HUES6 (cell line): ENCODE results near the gene ERC2.
"Not testable (repeated sequence)": the region's sequence is repeated elsewhere in the genome, so short reads cannot be mapped to it uniquely, and the experiment has no call there.

Experiments used
- H3K27ac ChIP-seq: 2 replicates; pipeline ENCODE4 v1.7.0; 2013; ENCODE audit warnings: low read depth, mild to moderate bottlenecking, low read length, inconsistent platforms
- H3K27me3 ChIP-seq: 2 replicates; pipeline ENCODE4 v1.6.1; 2013; ENCODE audit warnings: low read length; ENCODE audit not compliant: control insufficient read depth, insufficient read depth
- H3K36me3 ChIP-seq: 2 replicates; pipeline ENCODE4 v1.6.1; 2013; ENCODE audit warnings: low read length; ENCODE audit not compliant: control insufficient read depth, insufficient read depth
- H3K4me1 ChIP-seq: 2 replicates; pipeline ENCODE4 v1.6.1; 2013; ENCODE audit warnings: low read length; ENCODE audit not compliant: control insufficient read depth, insufficient read depth
- H3K4me3 ChIP-seq: 2 replicates; pipeline ENCODE4 v1.5.1; 2013; ENCODE audit warnings: low read depth, low read length
- H3K9ac ChIP-seq: one replicate; pipeline ENCODE4 v1.6.1; 2013; ENCODE audit warnings: mild to moderate bottlenecking, low read length
- H3K9me3 ChIP-seq: 2 replicates; pipeline ENCODE4 v1.6.1; 2013; ENCODE audit warnings: low read depth, low read length; ENCODE audit not compliant: control insufficient read depth, insufficient read depth

Gene ERC2

DNA sequence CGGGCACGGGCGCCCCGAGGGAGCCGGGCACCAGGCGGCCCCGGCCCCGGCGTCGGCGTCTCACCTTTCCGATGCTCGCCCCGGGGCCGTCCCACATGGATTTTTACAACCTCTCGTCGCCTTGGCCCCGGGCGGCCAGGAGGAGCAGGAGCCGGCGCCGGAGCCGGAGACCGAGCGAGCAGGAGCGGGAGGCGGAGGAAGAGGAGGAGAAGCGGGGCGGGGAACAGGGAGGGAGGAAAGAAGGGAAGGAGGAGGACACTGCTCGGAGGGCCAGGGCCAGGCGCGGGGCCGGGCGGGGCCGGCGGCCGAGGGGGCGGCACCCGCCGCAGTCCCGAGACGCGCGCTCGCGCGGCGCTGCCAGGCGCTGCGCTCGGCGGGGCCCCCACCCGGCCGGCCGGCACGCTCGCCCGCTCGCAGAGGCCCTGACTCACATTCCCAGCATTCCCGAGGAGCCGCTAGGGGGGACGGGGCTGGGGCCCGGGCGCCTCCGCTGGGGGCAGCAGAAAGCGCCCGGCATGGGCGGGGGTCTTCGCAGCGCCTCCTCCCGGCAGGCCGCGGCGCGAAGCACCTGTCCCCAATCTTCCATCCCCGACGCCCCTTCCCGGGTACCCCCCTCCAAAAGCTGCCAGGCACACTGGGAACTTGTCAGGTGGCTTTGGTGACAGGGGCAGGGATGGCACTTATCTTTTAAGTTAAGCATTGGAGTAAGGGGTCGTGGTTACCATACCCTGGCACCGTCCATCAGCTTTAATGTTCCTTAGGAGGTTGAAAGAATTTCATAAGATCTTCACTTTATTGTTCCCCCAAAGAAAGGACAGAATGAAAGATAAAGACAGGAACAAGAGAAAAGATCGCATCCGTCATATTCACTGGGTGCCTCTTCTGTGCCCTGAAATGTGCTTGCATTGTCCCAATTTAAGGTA is at the start of gene ERC2:
Gene ERC2 (minus strand): TSS at position 284 of the 923 bp plus-strand sequence.
- Histone ChIP-seq H3K4me1 (0 out of 2 replicates have a peak, but pooled peaks cover 4% of the 10 kb centered on the region), H3K27ac (peak within 1 kb of the TSS; percentile 55; the same call in 1 of the 2 replicates), H3K9me3 (no peaks in the 10 kb centered on the region), H3K9ac (peak within 1 kb of the TSS; percentile 54), H3K4me3 (peak within 1 kb of the TSS; percentile 77), H3K27me3 (no peaks in the 10 kb centered on the region), H3K36me3 (no peaks in the 10 kb centered on the region)

GRCh38 chr3:56502738-56503137 is 34.5 kb upstream of the ERC2 start:
- H3K27ac ChIP-seq, result no peak overlapping the region
- H3K27me3 ChIP-seq, result no peaks in the 10 kb centered on the region
- no peak overlapping the region for H3K4me3 ChIP-seq
- H3K36me3 ChIP-seq, result no peaks in the 10 kb centered on the region
- H3K4me1 ChIP-seq, result no peaks in the 10 kb centered on the region
- no peak overlapping the region for H3K9ac ChIP-seq
- H3K9me3 ChIP-seq, result no peaks in the 10 kb centered on the region

DNA sequence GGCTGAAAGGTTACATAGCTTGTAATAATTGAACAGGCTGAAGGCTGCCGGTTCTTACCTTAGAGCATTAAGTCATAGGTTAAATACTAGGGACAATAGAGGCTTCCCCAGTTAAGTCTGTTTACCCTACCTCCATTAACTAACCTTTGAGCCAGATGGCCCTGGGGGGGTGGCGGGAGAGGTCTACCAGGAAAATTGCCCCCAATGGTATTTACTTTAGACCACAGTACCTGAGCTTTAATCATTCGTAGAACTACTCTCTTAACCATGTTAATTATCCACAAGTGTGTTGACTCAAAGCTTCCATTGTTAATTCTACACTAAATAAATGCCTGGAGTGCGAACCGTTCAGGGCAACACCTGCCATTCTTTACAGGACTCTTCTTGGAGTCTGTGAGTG is 28.1 kb upstream of the ERC2 start:
- H3K9me3 ChIP-seq, H3K4me1 ChIP-seq, H3K9ac ChIP-seq, H3K27me3 ChIP-seq, H3K4me3 ChIP-seq, H3K36me3 ChIP-seq, H3K27ac ChIP-seq: not testable (repeated sequence)

DNA sequence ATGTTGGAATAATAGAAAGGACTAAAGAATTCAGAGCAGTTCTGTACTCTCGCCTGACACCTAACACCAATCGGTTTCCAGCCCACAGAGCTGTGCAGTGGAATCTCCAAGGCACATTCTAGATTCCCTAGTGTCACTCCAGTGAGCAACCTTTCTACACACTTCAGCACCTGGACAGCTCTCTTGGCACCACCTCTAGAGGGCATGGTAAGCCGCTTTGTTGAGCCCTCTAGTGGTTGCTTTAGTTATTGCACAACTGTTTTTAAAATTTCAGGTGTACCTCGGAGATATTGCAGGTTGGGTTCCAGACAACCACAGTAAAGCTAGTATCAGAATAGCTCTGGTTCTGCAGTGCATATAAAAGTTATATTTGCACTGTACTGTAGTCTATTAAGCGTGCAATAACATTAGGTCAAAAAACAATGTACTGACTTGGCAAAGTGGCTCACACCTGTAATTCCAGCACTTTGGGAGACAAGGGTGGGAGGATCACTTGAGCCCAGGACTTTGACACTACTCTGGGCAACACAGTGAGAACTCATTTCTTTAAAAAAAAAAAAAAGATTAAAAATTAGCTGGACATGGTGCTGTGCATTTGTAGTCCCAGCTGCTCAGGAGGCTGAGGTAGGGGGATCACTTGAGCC is 26.5 kb upstream of the ERC2 start:
- H3K36me3 ChIP-seq, result no peaks in the 10 kb centered on the region
- H3K4me3 ChIP-seq, result no peak overlapping the region
- H3K27me3 ChIP-seq, result no peaks in the 10 kb centered on the region; the same call in 1 of the 2 replicates
- no peaks in the 10 kb centered on the region for H3K4me1 ChIP-seq
- no peaks in the 10 kb centered on the region for H3K9me3 ChIP-seq
- H3K9ac ChIP-seq, result no peak overlapping the region
- no peak overlapping the region for H3K27ac ChIP-seq

DNA sequence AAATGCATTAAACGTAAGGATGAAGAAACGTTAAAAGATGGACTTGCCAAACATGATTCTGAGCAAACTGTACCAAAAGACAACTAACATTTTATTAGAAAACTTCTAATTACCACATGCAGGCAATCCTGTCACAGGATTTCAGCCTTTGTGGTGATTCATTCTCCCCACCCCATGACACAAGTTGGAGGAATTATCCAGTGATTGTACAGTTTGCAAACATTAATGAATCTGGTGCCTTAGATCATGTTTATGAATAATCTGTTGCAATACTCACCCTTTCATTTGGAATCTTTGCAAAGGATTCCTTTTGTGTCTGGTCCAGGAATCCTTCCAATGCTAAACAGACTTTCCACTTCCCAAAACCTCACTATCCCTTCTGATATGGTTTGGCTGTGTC is 23.3 kb upstream of the ERC2 start:
- no peaks in the 10 kb centered on the region for H3K36me3 ChIP-seq
- H3K9me3 ChIP-seq, result no peaks in the 10 kb centered on the region
- no peak overlapping the region for H3K27ac ChIP-seq
- H3K9ac ChIP-seq, result no peak overlapping the region
- H3K27me3 ChIP-seq, result peaks cover 3% of the 10 kb centered on the region; the same call in 1 of the 2 replicates
- no peaks in the 10 kb centered on the region for H3K4me1 ChIP-seq
- no peak overlapping the region for H3K4me3 ChIP-seq

DNA sequence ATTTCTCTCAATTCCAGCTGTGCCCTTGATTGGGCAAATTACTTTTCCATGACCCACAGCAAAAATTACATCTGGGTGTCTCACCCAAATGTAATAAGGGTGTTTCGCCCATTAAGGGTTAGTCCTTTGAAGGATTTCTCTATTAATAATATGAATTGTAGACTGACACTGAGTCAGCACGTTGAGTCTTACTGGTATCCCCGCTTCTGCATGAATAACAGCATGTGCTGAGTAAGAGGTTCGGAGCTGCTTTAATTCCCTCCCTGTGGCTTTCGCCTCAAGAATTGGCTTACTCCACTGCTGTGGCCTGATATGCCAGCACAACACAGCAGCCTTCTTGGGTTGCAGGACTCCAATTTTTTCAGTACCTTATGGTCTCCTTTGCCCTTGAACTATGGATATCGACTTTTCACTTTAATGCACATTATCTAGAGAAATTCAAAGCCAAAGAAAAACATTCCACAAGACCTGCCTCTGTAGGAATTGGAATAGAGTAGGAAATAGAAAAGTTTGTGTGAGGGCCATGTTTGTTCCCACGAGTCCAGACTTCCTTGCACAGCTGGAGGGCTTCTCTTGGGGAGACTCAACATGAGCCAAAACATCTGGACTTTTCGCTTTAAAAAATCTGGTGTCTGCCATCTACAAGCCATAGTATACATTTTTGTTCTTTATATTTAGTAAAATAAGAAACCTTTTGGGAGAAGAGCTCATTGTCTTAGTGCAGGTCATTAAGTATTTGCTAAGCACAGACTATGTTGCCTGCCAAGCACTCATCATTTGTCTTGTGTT is 20.7 kb upstream of the ERC2 start:
- H3K27me3 ChIP-seq, result peaks cover 3% of the 10 kb centered on the region; the same call in 1 of the 2 replicates
- H3K9ac ChIP-seq, result no peak overlapping the region
- H3K4me3 ChIP-seq, result no peak overlapping the region
- no peaks in the 10 kb centered on the region for H3K4me1 ChIP-seq
- no peaks in the 10 kb centered on the region for H3K36me3 ChIP-seq
- H3K27ac ChIP-seq, result no peak overlapping the region
- no peaks in the 10 kb centered on the region for H3K9me3 ChIP-seq

- Histone ChIP-seq H3K27ac (no peak overlapping the region), H3K4me3 (no peak overlapping the region), H3K9me3 (no peaks in the 10 kb centered on the region), H3K4me1 (no peaks in the 10 kb centered on the region), H3K9ac (no peak overlapping the region), H3K36me3 (no peaks in the 10 kb centered on the region), H3K27me3 (peaks cover under 1% of the 10 kb centered on the region; the same call in 1 of the 2 replicates)
Observed at GRCh38 chr3:56484525-56485032, 16.3 kb upstream of the ERC2 start.

DNA sequence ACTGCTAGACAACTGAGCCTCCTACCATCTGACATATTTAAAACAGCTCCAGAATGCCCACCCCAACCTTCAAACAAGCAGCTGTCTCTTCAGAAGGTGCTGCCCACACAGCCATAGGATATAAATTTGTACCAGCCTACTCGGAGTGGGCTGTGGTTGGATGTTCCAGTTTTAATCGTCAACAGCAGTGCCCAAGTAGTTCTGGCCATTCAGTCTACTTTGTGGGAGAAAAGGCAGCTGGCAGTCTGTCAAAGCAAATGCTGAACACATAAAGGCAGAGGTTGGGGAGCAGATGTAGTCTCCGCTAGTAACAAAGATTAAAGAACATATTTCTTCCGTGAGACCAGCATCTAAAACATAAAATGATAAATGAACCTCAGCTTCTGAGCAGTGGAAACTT is 15.9 kb upstream of the ERC2 start:
- H3K4me3 ChIP-seq, result no peak overlapping the region
- no peak overlapping the region for H3K27ac ChIP-seq
- H3K27me3 ChIP-seq, result no peaks in the 10 kb centered on the region; the same call in 1 of the 2 replicates
- H3K9me3 ChIP-seq, result no peaks in the 10 kb centered on the region
- H3K9ac ChIP-seq, result no peak overlapping the region
- no peaks in the 10 kb centered on the region for H3K36me3 ChIP-seq
- no peaks in the 10 kb centered on the region for H3K4me1 ChIP-seq

GRCh38 chr3:56477646-56478045 is 9.4 kb upstream of the ERC2 start:
- no peak overlapping the region for H3K9ac ChIP-seq
- peaks cover 11% of the 10 kb centered on the region; the same call in 1 of the 2 replicates for H3K4me1 ChIP-seq
- H3K9me3 ChIP-seq, result no peaks in the 10 kb centered on the region
- H3K27me3 ChIP-seq, result no peaks in the 10 kb centered on the region
- no peak overlapping the region for H3K27ac ChIP-seq
- no peaks in the 10 kb centered on the region for H3K36me3 ChIP-seq
- no peak overlapping the region for H3K4me3 ChIP-seq

- no peaks in the 10 kb centered on the region for H3K36me3 ChIP-seq
- H3K4me1 ChIP-seq, result peaks cover 11% of the 10 kb centered on the region; the same call in 1 of the 2 replicates
- no peak overlapping the region for H3K27ac ChIP-seq
- H3K4me3 ChIP-seq, result no peak overlapping the region
- no peaks in the 10 kb centered on the region for H3K9me3 ChIP-seq
- H3K27me3 ChIP-seq, result no peaks in the 10 kb centered on the region
- H3K9ac ChIP-seq, result no peak overlapping the region
Observed at GRCh38 chr3:56476771-56477170, 8.5 kb upstream of the ERC2 start.
